Stimulated activated CD8-positive, alpha-beta memory T cell treated with anti-CD3 and anti-CD28 coated beads, Interleukin-4, amount 100 ng/mL, for 4 hours (primary cell): ENCODE measurements around the gene RGS10.
A peak's percentile ranks its signal among the peaks of the same experiment; 100 is the strongest.
"Not testable (repeated sequence)": the region's sequence is repeated elsewhere in the genome, so short reads cannot be mapped to it uniquely, and the experiment has no call there.

ENCODE experiments used
- DNase-seq, 2 donors: peaks; one replicate each; pipeline ENCODE4 v3.0.0-alpha.2; 2020; ENCODE audit warnings: low read depth in 2 of 2, low spot score in 1 of 2

Gene RGS10

GRCh38 chr10:119539359-119539825 is 3.1 kb downstream of the RGS10 start:
- no peak for DNase-seq

GRCh38 chr10:119538632-119539358 is 3.7 kb downstream of the RGS10 start:
- DNase-seq: peak in 1 of 2 donors; percentile 1

- DNase-seq: no peak
Measured at GRCh38 chr10:119537953-119538630, 4.4 kb downstream of the RGS10 start.

DNA sequence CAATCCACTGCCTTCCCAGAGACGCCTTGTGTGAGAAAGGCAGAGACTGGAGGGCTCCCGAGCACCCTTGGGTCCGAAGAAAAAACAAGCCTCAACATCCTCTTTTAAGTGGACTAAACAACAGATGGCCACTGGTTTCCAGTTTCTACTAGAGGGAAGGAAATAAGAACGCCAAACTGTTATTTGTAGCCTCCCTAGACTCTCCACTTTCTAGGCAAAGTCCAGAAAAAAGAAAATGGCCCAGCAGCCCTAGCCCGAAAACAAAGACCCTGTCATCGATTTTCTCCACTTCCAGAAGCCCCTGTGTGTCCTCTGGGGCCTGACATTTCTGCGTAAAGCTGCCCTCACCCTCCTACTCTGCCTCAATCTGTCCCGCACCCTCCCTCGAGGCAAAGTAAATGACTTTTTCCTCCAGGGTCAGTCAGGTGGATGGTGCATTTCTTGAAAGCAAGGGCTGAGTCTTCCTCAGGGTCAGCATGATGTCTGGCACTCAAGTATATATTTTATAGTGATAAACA is 6.0 kb downstream of the RGS10 start:
- no peak for DNase-seq

DNA sequence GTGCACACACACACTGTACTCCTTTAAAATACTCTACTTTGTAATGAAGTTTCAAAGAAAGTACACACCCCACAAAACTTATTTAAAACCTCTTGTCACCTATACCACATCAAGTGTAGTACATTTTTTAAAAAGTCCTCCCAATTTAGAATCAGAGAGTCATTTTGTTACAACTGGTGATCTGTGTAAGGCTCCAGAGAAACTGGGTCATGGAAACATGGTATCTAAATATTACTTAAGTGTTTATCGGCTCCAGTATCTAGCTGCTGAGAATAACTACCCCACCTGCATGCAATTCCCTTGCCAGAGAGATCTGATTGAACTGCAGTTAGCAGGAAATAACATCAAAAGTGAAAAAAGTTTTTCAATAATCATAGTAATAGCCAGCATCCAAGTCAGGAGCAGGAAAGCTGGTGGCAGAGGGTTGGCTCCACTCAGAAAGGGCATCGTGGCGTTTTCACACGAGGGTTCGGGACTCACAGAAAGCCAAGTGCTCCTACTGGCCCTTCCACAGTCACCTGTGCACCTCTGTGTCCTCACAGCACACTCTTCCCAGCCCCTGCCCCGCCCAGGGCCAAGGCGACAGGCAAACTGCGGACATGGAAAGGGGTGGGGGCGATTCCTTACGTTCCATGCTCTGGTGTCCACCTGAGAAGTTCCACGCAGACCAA is 6.5 kb downstream of the RGS10 start:
- DNase-seq: no peak

DNA sequence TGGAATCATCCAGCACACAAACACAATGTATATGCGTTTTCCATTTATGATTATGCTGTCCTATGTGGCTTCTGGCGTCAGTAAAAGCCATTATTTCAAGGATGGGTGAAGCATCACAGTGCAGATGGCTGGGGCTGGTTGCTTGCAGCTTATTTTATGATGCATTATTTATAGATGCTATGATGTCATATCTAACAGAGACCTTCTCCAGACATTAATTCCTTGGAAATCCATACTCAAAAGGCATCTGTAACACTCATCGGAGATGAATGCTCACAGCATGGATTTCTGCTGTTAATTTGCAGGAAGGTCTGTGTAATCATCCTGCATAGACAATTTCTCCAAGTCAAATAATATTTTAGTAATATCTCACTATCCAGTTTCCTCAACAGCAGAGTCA is 7.2 kb downstream of the RGS10 start:
- no peak for DNase-seq

- no peak for DNase-seq
Measured at GRCh38 chr10:119533473-119533872, 9.0 kb downstream of the RGS10 start.

- not testable (repeated sequence) for DNase-seq
Measured at GRCh38 chr10:119532791-119533190, 9.7 kb downstream of the RGS10 start.

DNA sequence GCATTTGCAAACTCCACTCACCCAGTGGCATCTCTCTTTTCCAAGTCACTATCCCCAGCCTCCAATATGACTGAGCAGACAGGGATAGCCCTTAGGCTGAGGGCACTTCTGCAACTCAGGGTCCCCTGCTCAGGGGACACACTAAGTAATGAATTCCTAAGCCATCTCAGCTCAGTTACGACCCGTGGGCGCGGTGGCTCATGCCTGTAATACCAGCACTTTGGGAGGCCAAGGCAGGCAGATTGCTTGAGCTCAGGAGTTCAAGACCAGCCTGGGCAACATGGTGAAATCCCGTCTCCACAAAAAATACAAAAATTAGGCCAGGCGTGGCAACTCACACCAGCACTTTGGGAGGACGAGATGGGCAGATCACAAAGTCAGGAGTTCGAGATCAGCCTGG is 10.3 kb downstream of the RGS10 start:
- DNase-seq: not testable (repeated sequence)

- DNase-seq: no peak
Measured at GRCh38 chr10:119531067-119531466, 11.5 kb downstream of the RGS10 start.

GRCh38 chr10:119528663-119529237 is 13.8 kb downstream of the RGS10 start:
- DNase-seq: not testable (repeated sequence)

GRCh38 chr10:119526621-119527592 is 15.6 kb downstream of the RGS10 start:
- no peak for DNase-seq

- no peak for DNase-seq
Measured at GRCh38 chr10:119526149-119526548, 16.4 kb downstream of the RGS10 start.

- DNase-seq: no peak
Measured at GRCh38 chr10:119525116-119525515, 17.4 kb downstream of the RGS10 start.

DNA sequence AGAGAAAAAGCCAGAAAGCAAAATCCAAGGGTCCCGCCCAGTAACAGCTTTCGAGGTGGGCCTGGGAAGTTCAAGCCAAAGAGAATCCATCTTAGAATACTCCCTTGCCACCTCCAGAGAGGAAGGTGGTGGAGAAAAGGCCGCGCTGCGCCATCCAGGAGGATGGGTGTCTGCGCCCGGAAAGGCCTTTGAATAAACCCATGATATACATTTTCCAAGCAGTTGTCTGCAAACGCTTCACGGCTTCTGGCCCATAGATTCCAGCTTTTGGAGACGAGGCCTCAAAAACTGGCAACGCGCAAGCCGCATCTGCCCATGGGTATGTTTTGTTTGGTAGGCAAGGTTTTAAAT is 17.8 kb downstream of the RGS10 start:
- DNase-seq: no peak

- no peak for DNase-seq
Measured at GRCh38 chr10:119523895-119524719, 18.4 kb downstream of the RGS10 start.

GRCh38 chr10:119522747-119523426 is 19.6 kb downstream of the RGS10 start:
- no peak for DNase-seq

DNA sequence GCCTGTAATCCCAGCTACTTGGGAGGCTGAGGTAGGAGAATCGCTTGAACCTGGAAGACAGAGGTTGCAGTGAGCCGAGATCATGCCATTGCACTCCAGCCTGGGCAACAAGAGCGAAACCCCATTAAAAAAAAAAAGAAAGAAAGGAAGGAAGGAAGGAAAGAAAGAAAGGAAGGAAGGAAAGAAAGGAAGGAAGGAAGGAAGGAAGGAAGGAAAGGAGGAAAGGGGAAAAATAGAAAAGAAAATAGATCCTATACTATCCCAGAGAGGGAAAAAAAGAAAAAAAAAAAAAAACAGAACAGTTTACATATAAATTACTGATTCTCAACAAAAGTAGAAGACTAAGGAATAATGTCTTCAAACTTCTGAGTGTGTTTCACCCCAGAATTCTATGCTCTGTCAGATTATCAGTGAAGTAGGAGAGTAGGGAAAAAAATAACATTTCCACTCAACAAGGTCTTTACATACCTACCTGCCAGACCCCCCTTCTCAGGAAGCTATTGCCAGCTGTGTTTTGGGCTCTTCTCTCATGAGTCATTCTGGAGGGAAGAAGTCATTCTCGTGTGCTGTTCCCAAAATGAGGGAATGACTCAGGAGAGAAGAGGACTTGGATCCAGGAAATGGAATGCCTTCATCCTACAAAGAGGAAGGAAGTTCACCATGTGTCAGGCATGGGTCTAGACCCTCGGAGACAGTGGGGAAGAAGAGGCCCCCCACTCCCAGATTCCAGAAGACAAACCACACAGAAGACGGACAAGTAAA is 20.9 kb downstream of the RGS10 start:
- DNase-seq: no peak
